ENCODE results near the gene AKT3.

DNA sequence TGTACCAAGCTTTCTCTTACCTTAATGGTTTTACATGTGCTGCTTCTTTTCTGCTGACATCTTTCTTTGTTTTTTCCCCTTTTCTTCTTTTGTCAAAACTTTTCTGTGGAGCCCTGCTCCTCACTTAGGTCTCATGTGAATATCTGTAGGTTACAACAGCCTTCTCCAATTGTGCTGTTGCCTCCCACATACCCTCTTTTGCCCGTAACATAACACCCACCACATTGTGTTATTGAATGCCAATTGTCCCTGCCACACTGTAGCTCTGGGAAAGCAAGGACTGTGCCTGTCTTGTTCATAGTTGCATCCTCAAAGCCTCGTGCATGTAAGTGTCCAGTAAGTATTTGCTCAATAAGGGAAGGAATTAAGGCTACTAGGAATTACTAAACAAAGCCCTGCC is 46.3 kb upstream of the AKT3 start:
- TF ChIP-seq POLR2A (IDR thresholded peaks at IDR 0.05) (no peak), CTCF (IDR thresholded peaks at IDR 0.05) (no peak), EP300 (IDR thresholded peaks at IDR 0.05) (no peak), POLR2AphosphoS5 (IDR thresholded peaks at IDR 0.05) (no peak)

All from upper lobe of left lung (tissue), 4 donors.